Ovary (tissue), 3 donors: ENCODE data around the gene SULT1A3.
"Not testable (repeated sequence)": the region's sequence is repeated elsewhere in the genome, so short reads cannot be mapped to it uniquely, and the experiment has no call there.

Experiments used
- EP300 ChIP-seq: sonication (generic); formaldehyde crosslinking; IDR thresholded peaks from one replicate; pipeline ENCODE4 v1.6.1; 2017; ENCODE audit warnings: antibody characterized with exemption
- POLR2A ChIP-seq: fragments of 450-650 bp; IDR thresholded peaks from one replicate; pipeline ENCODE4 v1.6.1; 2017; ENCODE audit warnings: antibody characterized with exemption, mild to moderate bottlenecking, moderate library complexity
- TF ChIP-seq, protein P1 (sequence below), 3 donors: fragments of 450-650 bp in 2 of 3; fragments of 200-600 bp in 1 of 3; IDR thresholded peaks; one replicate each; pipeline versions ENCODE4 v1.5.1 to v1.8.0; 2016 to 2022; ENCODE audit warnings: antibody characterized with exemption in 3 of 3, mild to moderate bottlenecking in 1 of 3
- donor health status: DM: no; HTN: no; CAD: no.

DNA sequence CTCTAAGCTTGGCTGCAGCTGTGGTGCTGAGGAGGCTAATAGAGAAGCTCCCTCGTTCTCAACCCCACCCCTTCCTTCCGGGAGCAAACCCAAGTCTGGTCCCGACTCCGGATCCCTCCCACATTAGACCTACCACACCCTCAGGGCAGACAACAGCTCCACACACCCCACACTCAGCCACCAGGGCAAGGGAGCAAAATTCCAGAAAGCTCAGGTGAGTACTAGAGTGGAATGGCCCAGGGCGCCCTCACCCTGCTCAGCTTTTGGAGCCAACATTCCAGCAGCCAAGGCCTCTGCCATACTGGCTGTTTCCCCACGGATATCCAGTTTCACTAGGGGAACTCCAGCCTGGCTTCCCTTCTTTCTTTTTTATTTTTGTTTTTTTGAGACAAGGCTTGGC lies 10.0 kb downstream of the SULT1A3 start:
- TF ChIP-seq, protein P1, sequence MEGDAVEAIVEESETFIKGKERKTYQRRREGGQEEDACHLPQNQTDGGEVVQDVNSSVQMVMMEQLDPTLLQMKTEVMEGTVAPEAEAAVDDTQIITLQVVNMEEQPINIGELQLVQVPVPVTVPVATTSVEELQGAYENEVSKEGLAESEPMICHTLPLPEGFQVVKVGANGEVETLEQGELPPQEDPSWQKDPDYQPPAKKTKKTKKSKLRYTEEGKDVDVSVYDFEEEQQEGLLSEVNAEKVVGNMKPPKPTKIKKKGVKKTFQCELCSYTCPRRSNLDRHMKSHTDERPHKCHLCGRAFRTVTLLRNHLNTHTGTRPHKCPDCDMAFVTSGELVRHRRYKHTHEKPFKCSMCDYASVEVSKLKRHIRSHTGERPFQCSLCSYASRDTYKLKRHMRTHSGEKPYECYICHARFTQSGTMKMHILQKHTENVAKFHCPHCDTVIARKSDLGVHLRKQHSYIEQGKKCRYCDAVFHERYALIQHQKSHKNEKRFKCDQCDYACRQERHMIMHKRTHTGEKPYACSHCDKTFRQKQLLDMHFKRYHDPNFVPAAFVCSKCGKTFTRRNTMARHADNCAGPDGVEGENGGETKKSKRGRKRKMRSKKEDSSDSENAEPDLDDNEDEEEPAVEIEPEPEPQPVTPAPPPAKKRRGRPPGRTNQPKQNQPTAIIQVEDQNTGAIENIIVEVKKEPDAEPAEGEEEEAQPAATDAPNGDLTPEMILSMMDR (IDR thresholded peaks at IDR 0.05): not testable (repeated sequence)
- not testable (repeated sequence) for TF ChIP-seq POLR2A, EP300
